HEK293T (cell line): Measurements from ENCODE around the gene STPG3.

Source experiments
- BHLHE40 ChIP-seq: fragments of 450-650 bp; IDR thresholded peaks from 2 replicates; pipeline ENCODE4 v1.6.1; 2016; ENCODE audit warnings: mild to moderate bottlenecking, moderate library complexity, borderline replicate concordance
- CTBP1 ChIP-seq: fragments of 450-650 bp; IDR thresholded peaks from 2 replicates; pipeline ENCODE4 v1.6.1; 2016; ENCODE audit warnings: borderline replicate concordance
- FOXA1 ChIP-seq: fragments of 450-650 bp; IDR thresholded peaks from 2 replicates; pipeline ENCODE4 v1.6.1; 2016; ENCODE audit warnings: mild to moderate bottlenecking
- FOXK2 ChIP-seq: fragments of 450-650 bp; IDR thresholded peaks from 2 replicates; pipeline ENCODE4 v1.6.1; 2016; ENCODE audit warnings: mild to moderate bottlenecking
- HDGF ChIP-seq: fragments of 450-650 bp; IDR thresholded peaks from 2 replicates; pipeline ENCODE4 v1.6.1; 2017; ENCODE audit warnings: antibody characterized with exemption, borderline replicate concordance
- SUZ12 ChIP-seq: fragments of 450-650 bp; IDR thresholded peaks from 2 replicates; pipeline ENCODE4 v1.6.1; 2016; ENCODE audit warnings: mild to moderate bottlenecking
- TARDBP ChIP-seq: fragments of 450-650 bp; IDR thresholded peaks from 2 replicates; pipeline ENCODE4 v1.6.1; 2016
- TF ChIP-seq, protein P1 (sequence below): fragments of 450-650 bp; IDR thresholded peaks from 2 replicates; pipeline ENCODE4 v1.6.1; 2016

DNA sequence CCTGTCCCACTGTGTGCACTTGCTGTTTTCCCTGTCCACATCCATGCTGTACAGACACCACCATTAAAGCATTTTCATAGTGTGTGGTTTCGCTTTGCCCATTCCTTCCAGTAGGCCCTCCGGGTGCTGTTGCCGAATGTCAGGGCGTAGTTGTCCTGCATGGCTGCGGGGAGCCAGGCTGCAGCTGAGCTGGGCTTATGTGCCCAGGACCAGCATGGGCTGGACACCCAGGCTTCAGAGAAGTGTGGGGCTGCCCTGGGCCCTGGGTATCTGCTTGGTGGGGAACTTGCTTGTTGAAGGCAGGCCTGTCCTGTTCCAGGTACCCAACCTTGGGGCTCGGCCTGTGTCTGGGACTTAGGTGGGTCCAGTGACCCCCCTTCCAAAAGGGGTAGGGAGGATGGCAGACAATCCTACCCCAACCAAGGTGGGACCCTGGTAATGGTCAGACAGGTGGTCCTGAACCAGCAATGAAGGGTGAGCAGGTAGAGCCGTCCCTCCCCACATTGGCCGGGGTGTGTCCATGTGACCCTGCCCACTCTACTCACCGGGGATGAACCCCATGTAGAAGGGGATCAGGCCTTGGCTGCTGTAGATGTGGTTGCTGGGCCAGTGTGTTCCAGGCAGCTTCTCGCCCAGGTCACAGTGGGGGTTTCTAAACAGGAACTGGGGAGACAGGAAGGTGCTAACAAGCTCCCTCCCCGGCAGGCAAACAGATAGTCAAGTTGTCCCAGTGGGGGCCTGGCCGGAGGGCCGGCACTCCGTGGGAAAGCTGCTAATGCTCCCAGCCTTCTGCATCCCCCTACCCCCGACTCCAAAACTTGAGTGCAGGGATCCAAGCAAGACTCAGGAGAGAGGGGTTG is 7.2 kb upstream of the STPG3 start:
- TF ChIP-seq BHLHE40: no peak
- no peak for TF ChIP-seq CTBP1
- no peak for TF ChIP-seq FOXA1
- TF ChIP-seq FOXK2: no peak
- TF ChIP-seq HDGF: no peak
- TF ChIP-seq SUZ12: no peak
- TF ChIP-seq, protein P1, sequence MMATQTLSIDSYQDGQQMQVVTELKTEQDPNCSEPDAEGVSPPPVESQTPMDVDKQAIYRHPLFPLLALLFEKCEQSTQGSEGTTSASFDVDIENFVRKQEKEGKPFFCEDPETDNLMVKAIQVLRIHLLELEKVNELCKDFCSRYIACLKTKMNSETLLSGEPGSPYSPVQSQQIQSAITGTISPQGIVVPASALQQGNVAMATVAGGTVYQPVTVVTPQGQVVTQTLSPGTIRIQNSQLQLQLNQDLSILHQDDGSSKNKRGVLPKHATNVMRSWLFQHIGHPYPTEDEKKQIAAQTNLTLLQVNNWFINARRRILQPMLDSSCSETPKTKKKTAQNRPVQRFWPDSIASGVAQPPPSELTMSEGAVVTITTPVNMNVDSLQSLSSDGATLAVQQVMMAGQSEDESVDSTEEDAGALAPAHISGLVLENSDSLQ: no peak
- TF ChIP-seq TARDBP: no peak
